Activated gamma-delta T cell treated with anti-CD3 and anti-CD28 coated beads, Interleukin-2, amount 50 U/mL, for 16 hours (primary cell): ENCODE measurements around the gene CCDC127.
"Not testable (repeated sequence)": the region's sequence is repeated elsewhere in the genome, so short reads cannot be mapped to it uniquely, and the experiment has no call there.

ENCODE experiments used
- DNase-seq: peaks from one replicate; pipeline ENCODE4 v3.0.0-alpha.2; 2020; ENCODE audit warnings: low read depth

Gene CCDC127

DNA sequence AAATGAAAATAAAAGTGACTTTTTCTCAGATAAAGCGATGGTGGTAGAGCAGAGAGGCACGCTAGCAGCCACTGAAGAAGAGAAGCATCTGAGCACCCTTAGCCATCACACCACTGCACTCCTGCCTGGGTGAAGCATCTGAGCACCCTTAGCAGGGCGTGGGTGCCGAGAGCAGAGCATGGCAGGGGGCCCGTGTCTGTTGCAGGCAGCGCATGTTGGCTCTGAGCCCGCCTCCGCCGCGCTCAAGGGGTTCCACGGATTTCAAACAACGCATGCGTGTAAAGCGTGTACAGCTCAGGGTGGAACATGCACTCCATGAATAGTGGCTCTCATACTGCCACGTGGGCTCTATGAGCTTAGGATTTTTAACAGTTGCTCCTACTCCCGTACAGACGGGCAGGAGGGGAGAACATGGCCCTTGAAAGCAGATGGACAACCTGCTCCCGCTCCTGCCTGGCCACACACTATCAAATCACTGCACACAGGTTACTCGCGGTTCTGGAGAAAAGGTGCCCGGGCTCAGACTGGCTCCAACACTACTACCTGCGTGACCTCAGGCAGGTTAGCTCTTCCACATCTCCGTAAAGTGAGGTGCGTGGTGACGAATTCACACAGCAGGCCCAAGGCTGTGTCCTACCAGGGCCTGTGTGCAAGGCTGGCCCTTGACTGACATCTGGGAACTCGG is 14.6 kb downstream of the CCDC127 start:
- no peak for DNase-seq

DNA sequence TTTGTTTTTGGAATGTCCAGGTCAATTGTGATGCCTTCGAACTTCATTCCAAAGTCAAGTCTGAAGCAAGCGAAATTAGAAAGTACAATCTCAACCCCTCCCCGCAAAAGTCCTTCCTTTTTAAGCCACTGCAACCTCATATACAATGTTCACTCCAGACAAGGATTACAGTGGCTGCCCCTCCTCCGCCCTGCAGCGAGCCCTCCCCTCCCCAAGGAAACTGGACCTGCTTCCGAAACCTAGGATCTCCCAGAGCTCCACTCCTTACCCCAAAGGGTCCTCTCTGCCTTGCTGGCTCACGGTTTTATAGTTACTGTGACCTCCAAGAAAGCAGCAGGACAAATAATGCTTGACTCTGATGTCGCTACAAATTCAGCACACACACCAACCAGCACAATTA is 16.3 kb downstream of the CCDC127 start:
- DNase-seq = no peak

DNA sequence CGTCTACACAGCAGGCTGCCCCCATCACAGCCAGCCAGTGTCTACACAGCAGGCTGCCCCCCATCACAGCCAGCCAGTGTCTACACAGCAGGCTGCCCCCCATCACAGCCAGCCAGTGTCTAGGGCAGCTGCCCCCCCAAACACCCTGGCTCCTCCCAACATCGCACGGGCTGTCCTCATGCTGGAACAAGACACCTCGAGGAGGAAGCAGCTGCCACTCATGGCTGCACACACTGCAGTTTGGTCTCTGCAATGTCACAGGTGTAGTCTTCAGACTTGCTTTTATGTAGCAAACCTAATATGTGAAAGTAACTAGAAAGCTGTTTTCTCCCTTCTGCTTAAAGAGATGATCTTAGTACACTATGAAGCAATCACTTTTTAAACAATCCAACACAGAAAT is 17.0 kb downstream of the CCDC127 start:
- no peak for DNase-seq

GRCh38 chr5:199950-200645 is 17.9 kb downstream of the CCDC127 start:
- no peak for DNase-seq

DNA sequence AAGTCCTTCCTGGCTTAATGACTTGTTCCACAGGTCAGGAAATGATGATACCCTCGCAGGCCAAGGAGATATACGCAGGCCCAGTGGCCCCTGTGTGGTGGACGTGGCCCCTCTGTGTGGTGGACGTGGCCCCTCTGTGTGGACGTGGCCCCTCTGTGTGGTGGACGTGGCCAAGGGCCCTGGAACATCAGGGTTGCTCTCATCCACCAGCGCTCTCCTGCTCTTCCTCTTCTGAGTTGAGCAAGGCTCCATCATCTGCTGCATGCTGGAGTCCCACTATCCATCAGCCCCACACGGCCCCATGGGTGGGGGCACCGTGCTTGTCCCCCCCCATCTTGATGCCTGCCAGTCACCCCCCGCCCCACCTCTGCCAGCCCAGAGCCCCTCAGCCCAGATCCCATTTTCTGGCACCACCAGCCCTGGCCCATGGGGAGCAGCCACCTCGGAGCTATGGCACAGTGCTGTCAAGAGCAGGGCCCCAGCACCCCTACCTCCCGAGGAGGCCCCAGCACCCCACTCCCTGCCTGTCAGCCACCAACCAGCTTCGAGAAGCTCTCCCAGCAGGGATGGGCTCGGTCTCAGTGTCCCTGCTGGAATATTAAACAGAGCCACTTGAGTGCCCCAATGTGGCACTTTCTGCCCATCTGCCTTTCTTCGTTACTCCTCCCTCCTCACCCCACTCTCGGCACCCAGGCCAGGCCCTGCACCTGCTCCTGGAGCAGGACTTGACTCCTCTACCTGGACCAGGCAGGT is 18.6 kb downstream of the CCDC127 start:
- DNase-seq = no peak

DNA sequence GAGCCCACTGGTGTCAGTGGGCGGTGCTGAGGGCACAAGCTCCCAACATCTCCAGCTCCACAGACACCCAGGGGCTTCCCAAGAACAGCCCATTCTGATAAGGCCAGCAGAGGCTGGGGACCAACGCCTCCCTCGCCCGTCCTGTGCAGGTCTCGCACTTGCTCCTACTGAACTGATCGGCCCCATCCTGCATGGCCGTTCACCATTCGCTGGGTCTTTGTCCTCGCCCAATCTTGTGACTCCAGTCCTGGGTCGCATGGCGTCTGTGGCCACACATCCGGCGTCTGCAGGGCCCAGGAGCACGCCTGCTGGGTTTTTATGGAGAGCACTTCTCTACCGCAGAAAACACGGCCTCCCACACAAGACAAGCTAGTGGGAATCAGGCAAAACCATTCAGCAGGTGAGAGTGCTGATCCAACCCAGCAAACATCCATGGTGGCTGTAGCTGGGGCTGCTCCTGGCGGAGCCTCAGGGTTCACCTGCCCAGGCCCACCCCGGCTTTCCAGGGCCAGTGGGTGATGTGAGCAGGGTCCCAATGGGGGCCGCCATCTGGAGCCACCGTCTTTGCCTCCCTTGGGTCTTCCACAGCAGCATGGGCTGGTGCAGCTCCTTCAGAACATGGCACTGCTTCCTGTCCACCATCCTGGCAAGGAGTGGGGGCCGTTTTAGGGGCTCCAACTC is 19.3 kb downstream of the CCDC127 start:
- DNase-seq = no peak

DNA sequence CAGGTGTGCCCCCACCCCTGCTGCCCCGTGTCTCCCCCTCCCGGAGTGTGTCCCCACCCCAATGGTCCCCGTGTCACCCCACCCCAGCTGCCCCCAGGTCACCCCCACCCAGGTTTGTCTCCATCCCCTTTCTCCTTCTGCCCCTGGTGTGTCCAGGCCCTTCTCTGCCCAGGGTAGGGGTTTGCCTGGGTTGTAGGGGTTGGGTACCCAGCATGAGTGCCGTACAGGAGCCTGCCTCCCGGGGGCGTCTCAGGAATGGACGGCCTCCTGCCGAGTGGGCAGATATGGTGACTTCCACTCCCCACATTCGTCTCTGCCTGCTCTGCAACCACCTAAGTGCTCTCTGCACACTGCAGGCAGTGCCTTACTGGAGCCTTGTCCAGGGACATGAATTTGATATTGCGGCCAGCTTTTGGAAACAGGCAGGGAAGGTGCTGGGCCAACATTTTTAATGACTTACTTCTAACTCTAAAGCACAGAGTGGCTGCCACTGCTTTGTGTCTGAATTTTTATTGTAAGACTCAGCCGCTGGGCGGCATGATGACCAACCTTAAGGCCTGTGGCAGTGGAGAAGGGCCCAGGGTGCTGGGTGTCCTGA is 20.0 kb downstream of the CCDC127 start:
- no peak for DNase-seq

DNA sequence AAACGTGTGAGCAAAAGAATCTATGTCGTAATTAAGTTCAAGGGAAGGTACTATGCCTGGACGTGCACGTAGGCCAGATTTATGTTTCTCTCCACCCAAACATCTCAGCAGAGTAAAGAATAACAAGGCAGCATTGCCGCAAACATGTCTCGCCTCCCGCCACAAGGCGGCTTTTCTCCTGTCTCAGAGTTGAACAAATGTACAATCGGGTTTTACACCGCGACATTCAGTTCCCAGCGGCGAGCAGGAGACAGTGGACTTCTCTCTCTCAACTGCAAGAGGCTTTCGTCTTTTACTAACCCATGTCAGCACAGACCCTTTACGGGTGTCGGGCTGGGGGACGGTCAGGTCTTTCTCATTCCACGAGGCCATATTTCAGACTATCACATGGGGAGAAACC is 20.9 kb downstream of the CCDC127 start:
- not testable (repeated sequence) for DNase-seq

DNA sequence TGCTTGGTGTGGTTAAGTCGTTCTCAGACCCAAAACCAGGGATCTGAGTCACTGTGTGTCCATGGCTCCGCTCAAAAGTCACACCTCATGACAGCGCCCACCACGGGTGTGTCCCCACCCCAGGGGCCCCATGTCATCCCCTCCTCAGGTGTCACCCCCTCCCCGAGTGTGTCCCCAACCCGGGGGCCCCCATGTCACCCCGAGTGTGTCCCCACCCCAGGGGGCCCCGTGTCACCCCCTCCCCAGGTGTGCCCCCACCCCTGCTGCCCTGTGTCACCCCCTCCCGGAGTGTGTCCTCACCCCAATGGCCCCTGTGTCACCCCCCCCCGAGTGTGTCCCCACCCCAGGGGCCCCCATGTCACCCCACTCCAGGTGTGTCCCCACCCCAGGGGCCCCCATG is 21.6 kb downstream of the CCDC127 start:
- DNase-seq = no peak

- DNase-seq = no peak
Observed at GRCh38 chr5:195401-196160, 22.4 kb downstream of the CCDC127 start.

- no peak for DNase-seq
Observed at GRCh38 chr5:194603-195209, 23.2 kb downstream of the CCDC127 start.

DNA sequence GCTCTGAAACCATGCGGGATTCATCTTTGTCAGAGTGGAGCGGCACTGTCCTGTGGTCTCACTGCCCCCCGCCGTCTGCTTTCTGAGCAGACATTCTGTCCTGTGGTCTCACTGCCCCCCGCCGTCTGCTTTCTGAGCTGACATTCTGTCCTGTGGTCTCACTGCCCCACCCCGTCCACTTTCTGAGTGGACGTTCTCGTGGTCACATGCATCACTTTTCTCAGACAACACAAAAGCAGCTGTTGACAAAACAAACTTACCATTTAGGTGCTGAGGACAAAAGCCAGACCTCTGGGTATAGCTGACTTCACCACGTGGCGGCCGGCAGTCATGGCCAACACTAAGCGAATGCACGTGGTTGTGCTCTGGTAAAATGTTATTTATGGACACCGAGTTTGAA is 23.9 kb downstream of the CCDC127 start:
- DNase-seq = no peak

DNA sequence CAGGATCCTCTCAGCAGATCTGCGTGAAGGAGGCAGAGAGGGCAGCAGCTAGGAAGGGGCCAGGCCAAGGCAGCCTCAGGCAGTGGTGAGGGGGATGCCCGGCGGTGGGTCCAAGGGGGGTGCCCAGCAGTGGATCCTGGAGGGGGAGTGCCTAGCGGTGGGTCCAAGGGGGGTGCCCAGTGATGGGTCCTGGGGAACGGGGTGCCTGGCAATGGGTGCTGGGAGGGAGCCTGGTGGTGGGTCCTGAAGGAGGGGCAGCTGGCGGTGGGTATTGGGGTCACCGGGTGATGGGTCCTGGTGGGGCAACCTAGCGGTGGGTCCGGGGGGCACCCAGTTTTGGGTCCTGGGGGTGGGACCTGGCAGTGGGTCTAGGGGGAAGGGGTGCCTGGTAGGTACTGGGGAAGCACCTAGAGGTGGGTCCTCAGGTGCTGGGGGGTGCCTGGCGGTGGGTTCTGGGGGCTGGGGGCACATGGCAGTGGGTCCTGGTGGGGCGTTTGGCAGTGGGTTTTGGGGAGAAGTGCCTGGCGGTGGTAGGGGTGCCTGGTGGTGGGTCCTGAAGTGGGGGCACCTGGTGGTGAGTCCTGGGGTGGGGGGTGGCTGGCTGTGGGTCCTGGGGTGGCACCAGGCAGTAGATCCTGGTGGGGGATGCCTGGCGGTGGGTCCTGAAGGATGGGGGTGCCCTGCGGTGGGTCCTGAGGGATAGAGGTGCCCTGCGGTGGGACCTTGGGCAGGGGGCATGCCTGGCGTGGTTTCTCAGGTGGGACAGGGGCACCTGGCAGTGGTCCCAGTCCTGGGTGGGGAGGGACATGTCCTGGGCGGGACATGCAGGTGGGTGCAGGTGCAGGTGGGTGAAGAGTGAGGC is 24.8 kb downstream of the CCDC127 start:
- DNase-seq = no peak

- DNase-seq = no peak
Observed at GRCh38 chr5:192691-192969, 25.3 kb downstream of the CCDC127 start.

GRCh38 chr5:191949-192690 is 25.8 kb downstream of the CCDC127 start:
- no peak for DNase-seq

GRCh38 chr5:191036-191948 is 26.7 kb downstream of the CCDC127 start, which contains the start of gene LRRC14B:
Gene LRRC14B, plus strand, starts transcription at chr5:191495. Its CDS starts 44 bp downstream, at chr5:191539.
- no peak for DNase-seq

DNA sequence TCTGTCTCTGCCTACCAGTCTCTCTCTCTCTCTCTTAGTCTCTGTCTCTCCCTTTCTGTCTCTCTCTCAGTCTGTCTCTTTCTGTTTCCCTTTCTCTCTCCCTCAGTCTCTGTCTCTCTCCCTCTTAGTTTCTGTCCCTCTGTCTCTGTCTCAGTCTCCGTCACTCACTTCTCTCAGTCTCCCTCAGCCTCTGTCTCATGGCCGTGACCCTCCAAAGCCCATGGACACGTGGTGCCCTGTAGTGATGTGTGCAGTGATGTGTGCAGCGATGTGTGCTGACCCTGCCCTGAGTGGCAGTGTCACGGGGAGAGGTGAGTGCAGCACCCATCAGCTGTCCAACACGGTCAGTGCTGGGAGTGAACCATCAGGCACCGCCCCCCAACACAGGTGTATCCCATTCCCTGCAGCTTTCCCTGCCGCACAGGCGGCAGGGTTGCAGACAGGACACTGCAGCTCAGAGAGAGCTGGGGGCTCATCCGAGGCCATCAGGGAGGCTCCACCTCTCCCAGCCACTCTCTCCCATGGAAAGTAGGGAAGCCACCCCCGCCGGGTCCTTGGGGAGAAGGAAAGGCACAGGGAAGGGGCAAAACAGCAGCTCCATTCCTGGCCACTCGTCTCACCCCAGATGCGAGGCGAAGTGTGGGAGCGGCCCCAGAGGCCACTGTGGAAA is 27.5 kb downstream of the CCDC127 start:
- no peak for DNase-seq

DNA sequence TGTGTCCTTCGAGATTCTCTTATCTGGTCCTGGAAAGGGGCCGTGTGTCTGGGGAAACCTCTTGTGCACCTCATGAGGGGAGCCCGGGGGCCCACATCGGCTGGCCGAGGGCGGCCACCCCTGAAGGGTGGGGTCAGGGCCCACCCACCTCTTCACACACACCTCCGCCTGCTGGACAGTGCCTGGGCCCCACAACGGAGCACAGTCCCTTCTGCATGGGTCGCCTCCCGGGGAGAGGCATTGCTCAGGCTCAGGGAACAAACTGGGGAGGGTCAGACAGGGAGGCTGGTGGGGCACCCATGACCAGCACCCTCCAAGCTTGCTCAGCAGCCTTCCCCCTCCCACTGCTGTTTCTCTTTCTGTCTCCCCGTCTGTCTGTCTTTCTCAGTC is 28.0 kb downstream of the CCDC127 start:
- no peak for DNase-seq
